HTR-8/SVneo (cell line): Measurements from ENCODE around the gene SMIM1.
A peak's percentile ranks its signal among the peaks of the same experiment; 100 is the strongest.

Experiments used
- DNase-seq: peaks from one replicate; pipeline ENCODE4 v3.0.0; 2011; ENCODE audit warnings: low spot score, mixed read lengths; ENCODE audit not compliant: insufficient read length
- FAIRE-seq: peaks from 2 replicates; lab custom pipeline; 2011; peaks lifted over from hg19 to GRCh38; lab: Jason Lieb, UNC

Gene SMIM1

GRCh38 chr1:3752400-3752945, 20.1 kb upstream of the SMIM1 start, which contains the start of gene CCDC27:
CCDC27 (plus strand) TSS chr1:3752450; CDS start chr1:3752482, 32 bp downstream.
- FAIRE-seq (no peak), DNase-seq (no peak)

GRCh38 chr1:3753656-3754454, 18.7 kb upstream of the SMIM1 start:
- DNase-seq: no peak
- FAIRE-seq: no peak

- no peak for FAIRE-seq
- DNase-seq: no peak
Measured at GRCh38 chr1:3756394-3756793, 16.2 kb upstream of the SMIM1 start.

GRCh38 chr1:3759164-3759563, 13.4 kb upstream of the SMIM1 start:
- FAIRE-seq: no peak
- no peak for DNase-seq

GRCh38 chr1:3759796-3760195, 12.8 kb upstream of the SMIM1 start:
- FAIRE-seq (no peak), DNase-seq (no peak)

GRCh38 chr1:3761296-3762010, 11.1 kb upstream of the SMIM1 start:
- FAIRE-seq (no peak), DNase-seq (no peak)

GRCh38 chr1:3762151-3762872, 10.2 kb upstream of the SMIM1 start:
- DNase-seq (no peak), FAIRE-seq (no peak)

GRCh38 chr1:3762873-3763228, 9.7 kb upstream of the SMIM1 start:
- FAIRE-seq (no peak), DNase-seq (no peak)

GRCh38 chr1:3763351-3764125, 9.0 kb upstream of the SMIM1 start:
- DNase-seq (no peak), FAIRE-seq (no peak)

GRCh38 chr1:3767328-3767925, 5.1 kb upstream of the SMIM1 start:
- no peak for FAIRE-seq

GRCh38 chr1:3768811-3769390, 3.6 kb upstream of the SMIM1 start:
- no peak for FAIRE-seq
- no peak for DNase-seq

More at GRCh38 chr1:3767328-3767925, 5.1 kb upstream of the SMIM1 start:
- no peak for DNase-seq

GRCh38 chr1:3770047-3770765, 2.3 kb upstream of the SMIM1 start:
- no peak for FAIRE-seq

GRCh38 chr1:3771108-3772026, 1.2 kb upstream of the SMIM1 start:
- DNase-seq: no peak
- no peak for FAIRE-seq

More at GRCh38 chr1:3770047-3770765, 2.3 kb upstream of the SMIM1 start:
- no peak for DNase-seq

GRCh38 chr1:3772027-3772714, 378 bp upstream of the SMIM1 start:
- FAIRE-seq (no peak), DNase-seq (peak; percentile 89)

- FAIRE-seq (no peak), DNase-seq (no peak)
Measured at GRCh38 chr1:3773572-3774275, 1.2 kb downstream of the SMIM1 start.

GRCh38 chr1:3774276-3774945, 1.9 kb downstream of the SMIM1 start:
- FAIRE-seq: no peak

More at GRCh38 chr1:3774276-3774945, 1.9 kb downstream of the SMIM1 start:
- no peak for DNase-seq
